Measurements from ENCODE around the gene EIF3M. TPM values are rescaled to one million over a fixed set of nuclear protein-coding genes. Genes with fewer than 3 reads are reported as not detected.
A peak's percentile ranks its signal among the peaks of the same experiment; 100 is the strongest.

The EIF3M gene
- total RNA-seq: 100 to 1,000 TPM; 186 to 447 (median 281) TPM

DNA sequence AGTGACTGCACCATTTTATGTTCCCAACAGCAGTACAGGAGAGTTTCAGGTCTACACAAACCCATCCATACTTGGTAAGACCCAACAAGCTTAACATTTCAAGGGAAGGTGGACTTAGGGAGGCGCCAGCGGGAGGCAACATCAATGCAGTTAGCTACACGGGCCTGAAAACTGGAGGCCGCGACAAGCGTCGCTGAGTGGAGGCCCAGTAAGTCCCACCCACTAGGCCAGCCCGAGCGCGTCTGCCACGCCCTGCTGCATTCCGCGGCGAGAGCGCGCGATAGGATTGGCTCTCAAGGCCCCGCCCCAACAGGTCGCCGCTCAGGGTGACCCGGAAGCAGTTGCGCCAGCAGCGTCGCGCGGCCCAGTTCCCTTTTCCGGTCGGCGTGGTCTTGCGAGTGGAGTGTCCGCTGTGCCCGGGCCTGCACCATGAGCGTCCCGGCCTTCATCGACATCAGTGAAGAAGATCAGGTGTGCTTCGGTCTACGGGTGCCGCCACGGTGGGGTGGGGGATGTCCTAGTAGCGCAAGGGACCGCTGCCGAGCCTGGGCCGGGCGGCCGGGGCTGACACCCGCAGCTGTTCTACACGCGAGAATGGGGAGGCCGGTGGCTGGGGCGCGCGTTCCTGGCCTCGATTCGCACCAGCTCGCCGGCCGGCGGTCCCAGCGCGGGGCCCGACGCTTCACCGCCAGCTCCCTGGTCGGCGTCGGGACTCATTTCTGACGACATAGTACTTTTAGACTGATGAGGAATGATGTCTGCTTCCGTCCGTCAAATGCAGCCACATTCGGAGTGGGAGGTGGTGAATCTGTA, at the start of gene EIF3M:
Gene EIF3M, plus strand, starts transcription at position 373 of the 813 bp plus-strand sequence. Its CDS starts 57 bp downstream, at position 430.
- peaks cover 8 to 18% of the 10 kb centered on the region in 2 donors for H3K4me1 ChIP-seq (replicated peaks in 1 of 2)
- in situ Hi-C loops (cut with MboI; ENCODE audit: low pct_unique_long_range_greater_than_20kb in 2 of 9, low sequenced_read_pairs in 9 of 9, unreplicated experiment in 9 of 9): no loop called here
- peak; percentile 91 to 99 (median 98) for ATAC-seq (replicated peaks in 6 of 8)
- peak within 1 kb of the TSS; percentile 74 to 91 (median 81) for H3K4me3 ChIP-seq
- peak within 1 kb of the TSS; percentile 92 to 98 for H3K27ac ChIP-seq
- 0 to 12% (median 0%) methylated on average over 2 to 10 of the region's 70 CpGs; no CpG with 5 or more reads in 2 of the 10 experiments for WGBS, 10 experiments

DNA sequence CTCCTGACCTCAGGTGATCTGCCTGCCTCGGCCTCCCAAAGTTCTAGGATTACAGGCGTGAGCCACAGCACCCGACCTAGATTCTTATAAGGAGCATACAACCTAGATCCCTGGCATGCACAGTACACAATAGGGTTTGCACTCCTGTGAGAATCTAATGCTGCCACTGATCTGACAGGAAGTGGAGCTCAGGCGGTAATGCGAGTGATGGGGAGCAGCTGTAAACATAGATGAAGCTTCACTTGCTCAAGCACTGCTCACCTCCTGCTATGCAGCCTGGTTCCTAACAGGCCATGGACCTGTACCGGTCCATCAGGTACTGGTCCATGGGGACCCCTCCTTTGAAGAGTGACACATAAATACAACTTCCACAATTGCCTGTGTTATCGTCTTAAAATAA, 44.8 kb upstream of the EIF3M start:
- H3K27ac ChIP-seq: no peak overlapping the region
- 20 to 100% (median 92%) methylated on average over 1 to 5 of the region's 7 CpGs for WGBS, 10 experiments
- H3K4me3 ChIP-seq: no peak overlapping the region
- ATAC-seq (replicated peaks in 6 of 8): no peak
- no peaks in the 10 kb centered on the region for H3K4me1 ChIP-seq (replicated peaks in 1 of 2)
- in situ Hi-C loops (cut with MboI; ENCODE audit: low pct_unique_long_range_greater_than_20kb in 2 of 9, low sequenced_read_pairs in 9 of 9, unreplicated experiment in 9 of 9): no loop called here

DNA sequence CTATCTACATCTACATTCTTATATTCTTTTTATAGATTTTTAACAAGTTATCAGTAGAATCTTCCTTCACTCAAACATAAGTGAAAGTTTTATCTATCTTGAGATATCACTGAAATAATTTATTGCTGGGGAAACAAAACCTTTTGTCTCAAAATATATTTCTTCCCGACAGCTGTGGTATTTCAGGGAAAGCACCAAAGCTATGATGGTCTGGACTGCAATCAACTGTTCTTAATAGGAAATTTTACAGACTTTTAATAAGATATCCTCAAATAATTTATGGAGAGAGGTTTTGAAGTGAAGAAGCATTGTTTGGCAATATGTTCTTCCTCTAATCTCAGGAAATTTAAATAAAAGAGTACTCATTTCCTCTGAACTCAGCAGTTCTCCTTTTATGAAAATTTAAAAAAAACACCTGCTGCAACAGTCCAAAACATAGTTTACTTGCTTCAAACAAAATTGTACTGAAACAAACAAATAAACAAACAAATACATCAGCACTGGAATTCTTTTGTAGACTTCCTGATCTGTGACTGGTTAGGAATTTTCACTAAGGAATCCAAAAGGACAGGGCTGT, 33.9 kb upstream of the EIF3M start:
- Histone ChIP-seq H3K27ac (no peak overlapping the region), H3K4me1 (replicated peaks in 1 of 2) (peaks cover 2 to 5% of the 10 kb centered on the region in 2 donors), H3K4me3 (no peak overlapping the region)
- ATAC-seq (replicated peaks in 6 of 8): no peak
- 0 to 100% (median 71%) methylated on average over 1 of the region's 1 CpG; no CpG with 5 or more reads in 1 of the 10 experiments for WGBS, 10 experiments
- in situ Hi-C loops (cut with MboI; ENCODE audit: low pct_unique_long_range_greater_than_20kb in 2 of 9, low sequenced_read_pairs in 9 of 9, unreplicated experiment in 9 of 9): no loop called here

DNA sequence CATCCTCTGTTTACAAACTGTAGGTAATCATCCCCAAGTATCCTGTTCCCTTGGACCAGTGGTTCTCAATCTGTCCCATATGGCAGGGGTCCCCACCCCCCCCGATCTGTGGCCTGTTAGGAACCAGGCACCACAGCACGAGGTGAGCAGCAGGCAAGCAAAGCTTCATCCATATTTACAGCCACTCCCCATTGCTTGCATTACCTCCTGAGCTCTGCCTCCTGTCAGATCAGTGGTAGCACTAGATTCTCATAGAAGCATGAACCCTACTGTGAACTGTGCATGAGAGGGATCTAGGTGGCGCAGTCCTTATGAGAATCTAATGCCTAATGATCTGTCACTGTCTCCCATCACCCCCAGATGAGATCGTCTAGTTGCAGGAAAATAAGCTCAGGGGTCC, 33.4 kb upstream of the EIF3M start:
- in situ Hi-C loops (cut with MboI; ENCODE audit: low pct_unique_long_range_greater_than_20kb in 2 of 9, low sequenced_read_pairs in 9 of 9, unreplicated experiment in 9 of 9): no loop called here
- 33 to 92% (median 55%) methylated on average over 2 to 4 of the region's 4 CpGs; no CpG with 5 or more reads in 6 of the 10 experiments for WGBS, 10 experiments
- Histone ChIP-seq H3K4me1 (replicated peaks in 1 of 2) (peaks cover 2 to 5% of the 10 kb centered on the region in 2 donors), H3K4me3 (no peak overlapping the region), H3K27ac (no peak overlapping the region)
- ATAC-seq (replicated peaks in 6 of 8): no peak

DNA sequence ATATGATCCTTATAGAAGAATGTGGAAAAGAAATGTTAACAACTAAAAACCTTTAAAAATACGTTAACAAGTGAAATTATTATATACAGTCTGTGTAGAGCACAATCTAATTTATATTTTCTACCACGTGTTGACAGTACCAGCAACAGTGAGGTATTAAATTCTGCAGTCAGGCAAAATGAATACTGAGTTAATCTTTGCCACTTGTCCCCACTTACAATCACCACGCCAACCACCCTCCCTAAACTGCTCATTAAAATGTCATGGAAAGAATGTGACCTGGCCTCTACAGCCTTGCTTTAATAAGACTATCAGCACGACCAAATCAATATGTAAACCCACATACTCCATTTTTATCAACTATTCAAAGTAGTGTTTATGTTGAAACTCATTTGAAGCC, 28.5 kb upstream of the EIF3M start:
- in situ Hi-C loops (cut with MboI; ENCODE audit: low pct_unique_long_range_greater_than_20kb in 2 of 9, low sequenced_read_pairs in 9 of 9, unreplicated experiment in 9 of 9): no loop called here
- Histone ChIP-seq H3K4me1 (replicated peaks in 1 of 2) (no peaks in the 10 kb centered on the region), H3K27ac (no peak overlapping the region), H3K4me3 (no peak overlapping the region)
- no peak for ATAC-seq (replicated peaks in 6 of 8)
- 0 to 81% (median 44%) methylated on average over 2 to 4 of the region's 4 CpGs for WGBS, 10 experiments

DNA sequence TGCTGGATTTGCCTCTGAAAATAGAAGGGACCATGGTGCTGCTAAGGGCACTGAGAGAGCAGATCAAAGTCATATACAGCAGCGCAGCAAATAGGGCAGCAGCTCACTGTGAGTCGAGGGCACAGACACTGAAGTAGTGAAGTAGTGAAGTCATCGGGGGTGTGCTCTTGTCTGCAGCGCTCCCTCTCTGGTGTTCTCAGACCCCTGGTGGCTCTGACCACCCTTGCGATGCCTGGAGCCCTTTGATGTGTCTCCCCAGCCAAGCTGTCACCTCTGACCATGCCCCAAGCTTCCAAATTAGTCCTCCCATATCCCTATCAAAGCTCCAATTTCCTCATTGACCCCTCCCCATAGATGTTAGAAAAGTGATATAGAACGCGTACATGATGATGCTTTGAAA, 27.7 kb upstream of the EIF3M start:
- no peak for ATAC-seq (replicated peaks in 6 of 8)
- in situ Hi-C loops (cut with MboI; ENCODE audit: low pct_unique_long_range_greater_than_20kb in 2 of 9, low sequenced_read_pairs in 9 of 9, unreplicated experiment in 9 of 9): no loop called here
- WGBS, 10 experiments: 18 to 100% (median 67%) methylated on average over 1 to 5 of the region's 7 CpGs; no CpG with 5 or more reads in 4 of the 10 experiments
- H3K27ac ChIP-seq: no peak overlapping the region
- no peaks in the 10 kb centered on the region for H3K4me1 ChIP-seq (replicated peaks in 1 of 2)
- H3K4me3 ChIP-seq: no peak overlapping the region

DNA sequence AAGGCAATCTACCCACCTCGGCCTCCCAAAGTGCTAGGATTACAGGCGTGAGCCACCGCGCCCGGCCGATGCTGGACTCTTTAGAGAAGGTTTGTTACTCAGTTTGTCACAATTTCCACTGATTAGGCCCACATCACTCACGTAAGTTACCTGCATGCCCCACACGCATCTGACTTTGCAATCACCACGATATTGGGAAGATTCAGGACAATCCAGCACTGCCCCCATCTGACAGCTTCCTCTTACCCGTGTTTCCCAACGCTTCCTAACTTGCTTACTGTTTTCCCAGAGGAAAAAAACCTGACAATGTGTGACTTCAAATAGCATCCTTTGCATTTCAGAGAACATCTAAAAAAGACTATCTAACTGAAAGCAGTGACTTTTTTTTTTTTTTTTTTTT, 21.8 kb upstream of the EIF3M start:
- WGBS, 10 experiments: 40 to 100% (median 84%) methylated on average over 2 to 4 of the region's 11 CpGs; no CpG with 5 or more reads in 3 of the 10 experiments
- Histone ChIP-seq H3K27ac (no peak overlapping the region), H3K4me3 (no peak overlapping the region), H3K4me1 (replicated peaks in 1 of 2) (peaks cover 3 to 4% of the 10 kb centered on the region in 2 donors)
- in situ Hi-C loops (cut with MboI; ENCODE audit: low pct_unique_long_range_greater_than_20kb in 2 of 9, low sequenced_read_pairs in 9 of 9, unreplicated experiment in 9 of 9): no loop called here
- ATAC-seq (replicated peaks in 6 of 8): no peak

DNA sequence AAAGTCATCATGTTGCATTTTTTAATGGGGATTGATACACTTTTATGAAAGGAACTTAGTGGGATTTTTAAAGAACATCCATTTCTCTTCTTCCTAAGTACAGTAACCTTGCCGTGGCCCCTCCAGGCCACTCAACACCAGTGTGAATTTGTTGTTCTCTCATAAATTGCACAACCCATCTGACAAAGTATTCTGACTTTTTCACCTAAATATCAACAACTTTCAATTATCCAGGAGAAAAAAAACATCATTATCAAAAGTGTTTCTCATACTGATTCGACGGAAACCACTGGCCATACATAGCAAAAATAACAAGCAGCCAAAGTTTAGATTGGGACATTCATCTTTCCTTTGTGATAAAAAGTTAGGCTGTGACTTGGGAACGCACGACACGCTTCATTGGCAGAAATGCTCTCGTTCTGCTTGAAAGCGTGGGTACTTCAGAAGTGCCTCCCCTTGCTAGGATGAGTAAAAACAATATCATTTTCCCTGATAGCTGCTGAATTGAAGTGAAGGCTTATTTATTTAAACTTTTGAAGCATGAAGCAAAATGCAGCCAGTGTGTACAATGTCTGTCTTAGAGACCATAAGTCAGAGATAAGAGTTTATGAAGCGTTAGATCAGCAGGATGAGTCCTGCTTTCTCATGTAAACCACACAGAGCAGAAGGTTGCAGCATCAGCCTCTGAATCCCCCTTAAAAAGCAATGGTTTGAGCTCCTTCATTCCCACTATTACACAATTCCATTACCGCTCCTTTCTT, 20.6 kb upstream of the EIF3M start:
- ATAC-seq (replicated peaks in 6 of 8): peak in 1 of 8 experiments; percentile 20
- 31 to 80% (median 63%) methylated on average over 1 to 10 of the region's 10 CpGs for WGBS, 10 experiments
- Histone ChIP-seq H3K27ac (no peak overlapping the region), H3K4me1 (replicated peaks in 1 of 2) (peaks cover 3 to 4% of the 10 kb centered on the region in 2 donors), H3K4me3 (no peak overlapping the region)
- in situ Hi-C loops (cut with MboI; ENCODE audit: low pct_unique_long_range_greater_than_20kb in 2 of 9, low sequenced_read_pairs in 9 of 9, unreplicated experiment in 9 of 9): no loop called here

DNA sequence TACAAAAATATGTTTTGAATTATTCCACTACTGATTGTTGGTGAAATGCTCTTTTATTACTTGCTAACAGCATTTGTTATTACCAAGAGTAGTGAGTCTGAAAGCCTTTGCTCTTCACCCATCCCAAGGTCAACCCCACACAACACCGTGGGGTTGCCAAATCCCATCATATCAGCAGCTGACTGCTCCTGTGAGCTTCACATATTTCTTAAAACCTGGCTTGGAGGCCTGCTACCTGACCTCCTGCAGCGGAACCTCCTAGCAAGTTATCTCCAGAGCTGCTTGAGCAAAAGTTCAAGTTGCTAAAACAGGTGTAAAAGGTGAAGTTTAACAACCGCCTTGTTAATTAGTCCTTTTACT, 20.1 kb upstream of the EIF3M start:
- ATAC-seq (replicated peaks in 6 of 8): no peak
- WGBS, 10 experiments: 26 to 100% (median 73%) methylated on average over 1 to 3 of the region's 3 CpGs; no CpG with 5 or more reads in 3 of the 10 experiments
- peaks cover 3 to 4% of the 10 kb centered on the region in 2 donors for H3K4me1 ChIP-seq (replicated peaks in 1 of 2)
- in situ Hi-C loops (cut with MboI; ENCODE audit: low pct_unique_long_range_greater_than_20kb in 2 of 9, low sequenced_read_pairs in 9 of 9, unreplicated experiment in 9 of 9): no loop called here
- H3K27ac ChIP-seq: no peak overlapping the region
- no peak overlapping the region for H3K4me3 ChIP-seq

DNA sequence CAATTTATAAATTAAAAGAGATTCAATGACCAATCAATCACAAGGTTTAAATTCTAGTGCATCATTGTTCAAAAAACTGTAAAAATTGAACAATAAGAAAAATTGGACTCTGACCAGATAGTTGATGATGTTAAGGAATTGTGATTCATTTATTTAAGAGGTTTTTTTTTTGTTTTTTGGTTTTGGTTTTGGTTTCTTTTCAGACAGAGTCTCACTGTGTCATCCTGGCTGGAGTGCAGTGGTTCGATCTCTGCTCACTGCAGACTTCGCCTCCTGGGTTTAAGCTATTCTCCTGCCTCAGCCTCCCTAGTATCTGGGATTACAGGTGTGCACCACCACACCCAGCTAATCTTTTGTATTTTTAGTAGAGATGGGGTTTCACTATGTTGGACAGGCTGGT, 17.1 kb upstream of the EIF3M start:
- Histone ChIP-seq H3K4me1 (replicated peaks in 1 of 2) (peaks cover 3 to 4% of the 10 kb centered on the region in 2 donors), H3K4me3 (no peak overlapping the region), H3K27ac (no peak overlapping the region)
- ATAC-seq (replicated peaks in 6 of 8): no peak
- 55 to 100% (median 100%) methylated on average over 1 to 2 of the region's 2 CpGs; no CpG with 5 or more reads in 5 of the 10 experiments for WGBS, 10 experiments
- in situ Hi-C loops (cut with MboI; ENCODE audit: low pct_unique_long_range_greater_than_20kb in 2 of 9, low sequenced_read_pairs in 9 of 9, unreplicated experiment in 9 of 9): no loop called here

DNA sequence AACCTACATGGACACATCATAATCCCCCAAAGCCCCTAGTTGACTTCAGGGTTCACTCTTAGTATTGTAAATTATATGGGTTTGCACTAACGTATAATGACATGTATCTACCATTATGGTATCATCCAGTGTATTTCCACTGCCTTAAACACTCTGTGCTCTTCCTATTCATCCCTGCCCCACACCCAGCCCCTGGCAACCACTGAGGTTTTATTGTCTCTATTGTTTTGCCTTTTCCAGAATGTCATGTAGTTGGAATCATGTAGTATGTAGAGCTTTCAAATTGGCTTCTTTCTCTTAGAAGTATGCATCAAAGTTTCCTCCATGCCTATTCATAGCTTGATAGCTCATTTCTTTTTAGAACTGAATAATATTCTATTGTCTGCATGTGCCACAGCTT, 16.5 kb upstream of the EIF3M start:
- no peak overlapping the region for H3K27ac ChIP-seq
- peak in 4 of 8 experiments; percentile 59 to 97 (median 62) for ATAC-seq (replicated peaks in 6 of 8)
- in situ Hi-C loops (cut with MboI; ENCODE audit: low pct_unique_long_range_greater_than_20kb in 2 of 9, low sequenced_read_pairs in 9 of 9, unreplicated experiment in 9 of 9): no loop called here
- H3K4me3 ChIP-seq: no peak overlapping the region
- H3K4me1 ChIP-seq (replicated peaks in 1 of 2): peaks cover 3 to 4% of the 10 kb centered on the region in 2 donors
- WGBS, 10 experiments: 13 to 88% (median 50%) methylated on average over 1 of the region's 1 CpG; no CpG with 5 or more reads in 3 of the 10 experiments

DNA sequence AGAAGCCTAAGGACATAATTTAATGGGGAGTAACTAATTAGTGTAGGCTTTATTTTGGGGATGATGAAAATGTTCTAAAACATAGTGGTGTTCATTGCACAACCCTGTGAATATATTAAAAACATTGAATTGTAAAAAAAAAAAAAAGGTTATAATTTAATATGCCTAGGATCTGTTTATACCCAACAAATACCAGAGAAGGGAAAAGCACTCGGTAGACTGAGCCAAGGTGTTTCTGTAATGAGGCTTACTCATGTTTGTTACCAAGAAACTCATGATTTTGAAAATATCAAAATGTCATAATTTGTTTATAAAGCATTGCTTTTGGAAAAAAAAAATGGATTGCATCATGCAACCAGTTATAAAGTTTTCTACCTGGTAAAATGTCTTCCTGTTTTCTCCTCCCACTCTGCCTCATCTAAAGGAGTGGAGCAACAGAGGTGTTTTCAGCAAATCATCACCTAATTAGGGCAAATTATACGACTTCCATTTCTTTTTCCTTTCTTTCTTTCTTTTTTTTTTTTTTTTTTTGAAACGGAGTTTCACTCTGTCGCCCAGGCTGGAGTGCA, 14.2 kb upstream of the EIF3M start:
- Histone ChIP-seq H3K4me1 (replicated peaks in 1 of 2) (no peaks in the 10 kb centered on the region), H3K27ac (no peak overlapping the region), H3K4me3 (no peak overlapping the region)
- ATAC-seq (replicated peaks in 6 of 8): no peak
- 0 to 88% (median 64%) methylated on average over 2 to 4 of the region's 4 CpGs for WGBS, 10 experiments
- in situ Hi-C loops (cut with MboI; ENCODE audit: low pct_unique_long_range_greater_than_20kb in 2 of 9, low sequenced_read_pairs in 9 of 9, unreplicated experiment in 9 of 9): no loop called here

DNA sequence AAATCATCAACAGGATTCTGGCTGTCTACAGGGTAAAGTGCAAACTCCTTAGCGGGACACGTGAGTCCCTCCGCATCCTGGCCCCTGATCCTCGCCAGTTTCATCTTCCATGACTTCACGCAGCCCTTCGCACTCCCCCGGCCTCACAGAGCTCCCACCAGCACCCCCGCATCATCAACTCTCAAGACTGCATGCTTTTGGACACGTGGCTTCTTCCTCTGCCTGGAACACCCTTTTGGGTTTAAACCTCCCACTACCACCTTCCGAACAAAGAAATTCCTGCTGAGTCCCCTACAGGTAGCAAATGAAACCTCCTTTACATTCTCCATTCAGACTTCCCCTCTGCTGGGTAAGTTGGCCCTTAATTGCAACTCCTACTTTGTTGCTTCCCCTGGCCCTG, 12.6 kb upstream of the EIF3M start:
- Histone ChIP-seq H3K4me1 (replicated peaks in 1 of 2) (no peaks in the 10 kb centered on the region), H3K27ac (no peak overlapping the region), H3K4me3 (no peak overlapping the region)
- WGBS, 10 experiments: 30 to 86% (median 63%) methylated on average over 1 to 10 of the region's 10 CpGs
- no peak for ATAC-seq (replicated peaks in 6 of 8)
- in situ Hi-C loops (cut with MboI; ENCODE audit: low pct_unique_long_range_greater_than_20kb in 2 of 9, low sequenced_read_pairs in 9 of 9, unreplicated experiment in 9 of 9): no loop called here
